ENCODE results near the gene TMEM179. TPM values are rescaled to one million over a fixed set of nuclear protein-coding genes. Genes with fewer than 3 reads are reported as not detected.

The TMEM179 gene
- total and polyA plus RNA-seq, 10 of the 15 experiments (the other 5 are each of a cell fraction or from before 2014, with no cell fraction given), result not detected

GRCh38 chr14:104548802-104549535, 55.6 kb downstream of the TMEM179 start:
- Histone ChIP-seq H3K27me3 (replicated peaks in 1 of 2; ENCODE audit: control insufficient read depth in 2 of 2, insufficient read depth in 2 of 2, low read length in 1 of 2) (peaks cover 0 to 6% of the 10 kb centered on the region in 2 experiments; a peak in 2 of 4 replicates), H3K9ac (ENCODE audit: control insufficient read depth, insufficient read depth, low read length) (no peak overlapping the region), H3K36me3 (ENCODE audit: control insufficient read depth in 2 of 2, insufficient read depth in 2 of 2, low read length in 1 of 2) (no peaks in the 10 kb centered on the region), H2AFZ (ENCODE audit: control insufficient read depth, low read depth, low read length) (no peak overlapping the region), H3K4me2 (ENCODE audit: control insufficient read depth, insufficient read depth) (no peak overlapping the region), H3K79me2 (ENCODE audit: control insufficient read depth, insufficient read depth, low read length) (no peaks in the 10 kb centered on the region), H3K9me3 (replicated peaks; ENCODE audit: control insufficient read depth, insufficient read depth, low read length) (no peaks in the 10 kb centered on the region), H3K27ac (ENCODE audit: control insufficient read depth, insufficient read depth) (no peak overlapping the region), H3K4me3 (no peak overlapping the region), H4K20me1 (ENCODE audit: control insufficient read depth, insufficient read depth) (no peaks in the 10 kb centered on the region), H3K4me1 (ENCODE audit: control insufficient read depth, insufficient read depth, low read length) (no peaks in the 10 kb centered on the region)
- CTCF ChIA-PET, result no interaction called here
- WGBS (ENCODE audit: insufficient coverage, insufficient replicate concordance, low lambda C conversion rate, missing lambda C conversion rate), result 7% methylated on average over 9 of the region's 15 CpGs
- in situ Hi-C loops (cut with MboI), result no loop called here
- DNase-seq (ENCODE audit: low read depth, low spot score) (no peak), ATAC-seq (no peak), FAIRE-seq (no peak)
- SMC1A ChIA-PET (ENCODE audit: uncharacterized antibody, unreplicated experiment), result no interaction called here
- RAD21 ChIA-PET (ENCODE audit: unreplicated experiment), result no interaction called here
- POLR2A ChIA-PET, result no interaction called here
- no peak for TF ChIP-seq BMI1 (IDR thresholded peaks at IDR 0.05; ENCODE audit: borderline replicate concordance)
- TF ChIP-seq GATAD2B (conservative IDR thresholded peaks at IDR 0.05; ENCODE audit: low read depth), result no peak
- TF ChIP-seq CHD1 (IDR thresholded peaks at IDR 0.05; ENCODE audit: low read depth, low read length), result no peak
- no peak for TF ChIP-seq IRF3 (IDR thresholded peaks at IDR 0.05)
- no peak for TF ChIP-seq SREBF2 (IDR thresholded peaks at IDR 0.05; ENCODE audit: low read length)
- no peak for TF ChIP-seq RAD21 (IDR thresholded peaks at IDR 0.05; ENCODE audit: insufficient read depth, low read depth, low read length)
- BruUV-seq (replicated peaks), result no TSS peak
- intact Hi-C loops (cut with micrococcal nuclease; ENCODE audit: unreplicated experiment), result no loop called here
